GM12878 (cell line): ENCODE measurements around the gene PRH1. TPM values are rescaled to one million over a fixed set of nuclear protein-coding genes. Genes with fewer than 3 reads are reported as not detected.

Experiments
- ATAC-seq: fragments of 200-7000 bp; cut with Tn5 transposase; 3 replicates; pipeline ENCODE4 v1.9.1; 2020; ENCODE audit warnings: mild to moderate bottlenecking, moderate library complexity
- BruUV-seq: library from RNA; stranded (reverse); fragments of 400-500 nt; replicated peaks from 2 replicates; lab custom pipeline; 2021; lab: Mats Ljungman, UMichigan
- CTCF ChIA-PET: fragments of 300-600 bp; sonication (Branson Sonifier 250); formaldehyde crosslinking; extraction: SDS; loops from one replicate; lab custom pipeline; 2021; ENCODE audit warnings: inconsistent platforms; lab: Yijun Ruan, JAX
- POLR2A ChIA-PET: fragments of 350-600 bp; formaldehyde crosslinking; extraction: SDS; loops from one replicate; lab custom pipeline; 2021; ENCODE audit warnings: inconsistent platforms; lab: Charles Lee
- RAD21 ChIA-PET: fragments of 300-600 bp; sonication (Branson Sonifier 250); formaldehyde crosslinking; loops from one replicate; lab custom pipeline; 2023; ENCODE audit warnings: antibody characterized with exemption; ENCODE audit not compliant: unreplicated experiment; lab: Charles Lee
- SMC1A ChIA-PET: fragments of 300-600 bp; sonication (Branson Sonifier 250); formaldehyde crosslinking; loops from one replicate; lab custom pipeline; 2023; ENCODE audit not compliant: unreplicated experiment, uncharacterized antibody; lab: Charles Lee
- DNase-seq: peaks from one replicate; pipeline ENCODE4 v3.0.0-alpha.2; 2011; ENCODE audit warnings: low read depth, low spot score
- FAIRE-seq: peaks from 3 replicates; lab custom pipeline; 2011; peaks lifted over from hg19 to GRCh38; lab: Jason Lieb, UNC
- H2AFZ ChIP-seq: 2 replicates; pipeline ENCODE4 v1.6.0; 2011; ENCODE audit warnings: low read depth, low read length, control low read depth; ENCODE audit not compliant: control insufficient read depth
- H3K27ac ChIP-seq: 2 replicates; pipeline ENCODE4 v1.5.1; 2011; ENCODE audit warnings: control low read depth; ENCODE audit not compliant: control insufficient read depth, insufficient read depth
- H3K27me3 ChIP-seq, 2 experiments: replicated peaks in 1 of 2; 2 replicates each; pipeline versions ENCODE4 v1.6.0 to v1.6.1; 2011; ENCODE audit warnings: low read length in 1 of 2; ENCODE audit not compliant: control insufficient read depth in 2 of 2, insufficient read depth in 2 of 2
- H3K36me3 ChIP-seq, 2 experiments: 2 replicates each; pipeline ENCODE4 v1.5.1; 2011; ENCODE audit warnings: low read length in 1 of 2; ENCODE audit not compliant: control insufficient read depth in 2 of 2, insufficient read depth in 2 of 2
- H3K4me1 ChIP-seq: 2 replicates; pipeline ENCODE4 v1.6.1; 2011; ENCODE audit warnings: mild to moderate bottlenecking, low read length, moderate library complexity, mixed read lengths; ENCODE audit not compliant: control insufficient read depth, insufficient read depth
- H3K4me2 ChIP-seq: 2 replicates; pipeline ENCODE4 v1.6.0; 2011; ENCODE audit warnings: control low read depth; ENCODE audit not compliant: control insufficient read depth, insufficient read depth
- H3K4me3 ChIP-seq: fragments of 200-600 bp; sonication (generic); 2 replicates; pipeline ENCODE4 v1.5.1; 2016
- H3K79me2 ChIP-seq: 2 replicates; pipeline ENCODE4 v1.6.0; 2011; ENCODE audit warnings: low read length; ENCODE audit not compliant: control insufficient read depth, insufficient read depth
- H3K9ac ChIP-seq: 2 replicates; pipeline ENCODE4 v1.8.0; 2011; ENCODE audit warnings: low read length, control low read depth, mixed read lengths; ENCODE audit not compliant: control insufficient read depth, insufficient read depth
- H3K9me3 ChIP-seq: replicated peaks from 3 replicates; pipeline ENCODE4 v1.5.1; 2011; ENCODE audit warnings: mild to moderate bottlenecking, low read length; ENCODE audit not compliant: control insufficient read depth, insufficient read depth
- H4K20me1 ChIP-seq: 2 replicates; pipeline ENCODE4 v1.6.0; 2011; ENCODE audit not compliant: control insufficient read depth, insufficient read depth
- ETV6 ChIP-seq, 2 experiments: fragments of 450-650 bp in 1 of 2; IDR thresholded peaks in 1 of 2; conservative IDR thresholded peaks in 1 of 2; 2 replicates each; pipeline ENCODE4 v1.6.1; 2014; ENCODE audit warnings: antibody characterized with exemption in 1 of 2, borderline replicate concordance in 1 of 2, low read depth in 1 of 2, mild to moderate bottlenecking in 1 of 2, moderate library complexity in 1 of 2
- NR2C2 ChIP-seq: IDR thresholded peaks from 2 replicates; pipeline ENCODE4 v1.6.1; 2011; ENCODE audit warnings: borderline replicate concordance, low read depth; ENCODE audit not compliant: control insufficient read depth, insufficient read length
- NR2F1 ChIP-seq: fragments of 450-650 bp; conservative IDR thresholded peaks from 2 replicates; pipeline ENCODE4 v1.6.1; 2017; ENCODE audit warnings: mild to moderate bottlenecking
- PAX5 ChIP-seq: IDR thresholded peaks from 2 replicates; pipeline ENCODE4 v1.6.1; 2011; ENCODE audit warnings: low read depth, low read length, borderline replicate concordance
- PBX3 ChIP-seq: IDR thresholded peaks from 2 replicates; pipeline ENCODE4 v1.6.1; 2011; ENCODE audit warnings: mild to moderate bottlenecking, low read depth, low read length, moderate library complexity; ENCODE audit not compliant: insufficient replicate concordance
- WRNIP1 ChIP-seq: IDR thresholded peaks from 2 replicates; pipeline ENCODE4 v1.6.1; 2011; ENCODE audit warnings: low read depth, low read length, improper control_type of control experiment, borderline replicate concordance
- YY1 ChIP-seq: IDR thresholded peaks from 2 replicates; pipeline ENCODE4 v1.6.1; 2011; ENCODE audit warnings: low read depth, mild to moderate bottlenecking, low read length
- ZBTB40 ChIP-seq: fragments of 450-650 bp; IDR thresholded peaks from 2 replicates; pipeline ENCODE4 v1.6.1; 2016; ENCODE audit warnings: mild to moderate bottlenecking, moderate library complexity, borderline replicate concordance
- ZNF384 ChIP-seq: IDR thresholded peaks from 2 replicates; pipeline ENCODE4 v1.6.1; 2012; ENCODE audit warnings: low read depth, mild to moderate bottlenecking, low read length, improper control_type of control experiment, borderline replicate concordance
- ZNF622 ChIP-seq: fragments of 450-650 bp; IDR thresholded peaks from 2 replicates; pipeline ENCODE4 v1.6.1; 2017; ENCODE audit warnings: mild to moderate bottlenecking, inconsistent platforms
- WGBS: methylation state at CpG from one replicate; pipeline ENCODE4 v1.1.6; 2016; ENCODE audit warnings: low lambda C conversion rate; ENCODE audit not compliant: insufficient replicate concordance, insufficient coverage; ENCODE audit errors: missing lambda C conversion rate; 5-methylcytosine and 5-hydroxymethylcytosine counted together
- in situ Hi-C: fragments of 300-500 bp; cut with MboI; formaldehyde crosslinking; loops from 9 replicates; pipeline ENCODE4 v1.14.3; 2018; ENCODE audit warnings: mixed read lengths
- intact Hi-C: fragments of 100-400 bp; cut with micrococcal nuclease; formaldehyde crosslinking; loops from one replicate; pipeline ENCODE4 v1.14.2; 2022; ENCODE audit not compliant: unreplicated experiment
- polyA plus RNA-seq, 11 experiments: library from polyadenylated mRNA; depleted of rRNA in 4 of 11; unstranded in 6 of 11; stranded (reverse) in 5 of 11; fragments of >200 nt; fragmentation: Nextera tagmentation in 4 of 11; fragmentation: Illumina TruSeq in 1 of 11; extraction: Ambion mirVana in 4 of 11; extraction: Trizol in 1 of 11; gene quantifications; 1 replicate in 1 of 11; 2 replicates in 10 of 11; pipeline versions ENCODE4 v1.2.1 to v1.2.3, GENCODE V29; 2011 to 2016; ENCODE audit warnings: inconsistent platforms in 2 of 11, missing spikeins in 2 of 11, low read depth in 1 of 11
- total RNA-seq, 4 experiments: library from RNA; depleted of rRNA in 3 of 4; stranded (reverse); fragments of >200 nt in 3 of 4; fragmentation: Illumina TruSeq in 1 of 4; extraction: Trizol in 1 of 4; gene quantifications; 2 replicates each; pipeline versions ENCODE4 v1.2.1 to v1.2.3, GENCODE V29; 2013 to 2021
- TF ChIP-seq, protein P1 (sequence below): fragments of 450-650 bp; IDR thresholded peaks from 2 replicates; pipeline ENCODE4 v1.6.1; 2017; ENCODE audit warnings: mild to moderate bottlenecking, moderate library complexity

Gene PRH1
- total and polyA plus RNA-seq, 10 of the 15 experiments (the other 5 are each of a cell fraction or from before 2014, with no cell fraction given), result 2.5 to 26.3 (median 11.8) TPM

DNA sequence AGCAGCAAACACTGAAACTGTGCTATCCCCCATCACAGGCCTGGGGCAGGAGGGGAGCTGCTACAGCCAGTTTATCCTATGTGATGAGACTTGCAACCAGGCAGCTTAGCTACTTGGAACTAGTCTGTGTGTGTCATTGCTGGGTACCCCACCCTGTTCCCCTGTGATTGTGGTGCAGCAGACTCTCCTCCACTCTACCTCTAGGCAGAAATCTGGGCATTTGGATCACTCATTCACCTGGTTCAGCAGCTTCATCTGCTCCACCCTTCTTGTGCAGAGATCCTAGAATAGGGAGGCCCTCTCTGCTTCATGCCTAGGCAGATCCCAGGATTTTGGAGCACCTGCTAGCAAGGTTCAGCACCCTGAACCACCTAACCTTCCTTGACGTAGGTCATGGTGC, 16.5 kb upstream of the PRH1 start (continued):
- no peak for TF ChIP-seq ZBTB40

DNA sequence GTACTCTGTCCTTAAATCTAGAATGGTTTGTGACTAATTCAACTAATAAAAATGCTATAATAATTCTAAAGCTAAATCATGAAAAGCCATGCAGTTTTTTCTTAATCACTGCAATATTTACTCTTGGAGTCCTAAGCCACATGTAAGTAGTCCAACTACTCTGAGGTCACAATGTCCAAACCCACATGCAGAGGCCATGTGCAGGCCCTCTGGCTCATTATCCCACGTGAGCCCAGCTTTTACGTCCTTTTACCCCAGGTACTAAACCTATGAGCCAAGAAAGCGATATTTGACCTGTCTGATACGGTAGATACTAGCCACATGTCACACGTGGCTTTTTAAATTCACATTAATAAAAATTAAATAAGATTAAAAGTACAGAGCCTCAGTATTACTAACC, 12.8 kb upstream of the PRH1 start:
- CTCF ChIA-PET, result no interaction called here
- no peak for FAIRE-seq
- WGBS, result 97% methylated on average over 5 of the region's 5 CpGs

More for the DNA sequence above, 12.8 kb upstream of the PRH1 start:
- H3K4me2 ChIP-seq, result no peak overlapping the region
- H3K79me2 ChIP-seq, result no peaks in the 10 kb centered on the region
- no peak overlapping the region for H3K4me3 ChIP-seq
- no peak overlapping the region for H3K27ac ChIP-seq
- TF ChIP-seq WRNIP1 (no peak), ZNF622 (no peak), YY1 (no peak), PBX3 (no peak), ETV6 (conservative IDR thresholded peaks at IDR 0.05 in 1 of 2, IDR thresholded peaks at IDR 0.05 in 1 of 2; ENCODE audit: borderline replicate concordance in 1 of 2, low read depth in 1 of 2) (no peak), NR2C2 (no peak), NR2F1 (no peak), ZNF384 (no peak), PAX5 (no peak)
- TF ChIP-seq, protein P1, sequence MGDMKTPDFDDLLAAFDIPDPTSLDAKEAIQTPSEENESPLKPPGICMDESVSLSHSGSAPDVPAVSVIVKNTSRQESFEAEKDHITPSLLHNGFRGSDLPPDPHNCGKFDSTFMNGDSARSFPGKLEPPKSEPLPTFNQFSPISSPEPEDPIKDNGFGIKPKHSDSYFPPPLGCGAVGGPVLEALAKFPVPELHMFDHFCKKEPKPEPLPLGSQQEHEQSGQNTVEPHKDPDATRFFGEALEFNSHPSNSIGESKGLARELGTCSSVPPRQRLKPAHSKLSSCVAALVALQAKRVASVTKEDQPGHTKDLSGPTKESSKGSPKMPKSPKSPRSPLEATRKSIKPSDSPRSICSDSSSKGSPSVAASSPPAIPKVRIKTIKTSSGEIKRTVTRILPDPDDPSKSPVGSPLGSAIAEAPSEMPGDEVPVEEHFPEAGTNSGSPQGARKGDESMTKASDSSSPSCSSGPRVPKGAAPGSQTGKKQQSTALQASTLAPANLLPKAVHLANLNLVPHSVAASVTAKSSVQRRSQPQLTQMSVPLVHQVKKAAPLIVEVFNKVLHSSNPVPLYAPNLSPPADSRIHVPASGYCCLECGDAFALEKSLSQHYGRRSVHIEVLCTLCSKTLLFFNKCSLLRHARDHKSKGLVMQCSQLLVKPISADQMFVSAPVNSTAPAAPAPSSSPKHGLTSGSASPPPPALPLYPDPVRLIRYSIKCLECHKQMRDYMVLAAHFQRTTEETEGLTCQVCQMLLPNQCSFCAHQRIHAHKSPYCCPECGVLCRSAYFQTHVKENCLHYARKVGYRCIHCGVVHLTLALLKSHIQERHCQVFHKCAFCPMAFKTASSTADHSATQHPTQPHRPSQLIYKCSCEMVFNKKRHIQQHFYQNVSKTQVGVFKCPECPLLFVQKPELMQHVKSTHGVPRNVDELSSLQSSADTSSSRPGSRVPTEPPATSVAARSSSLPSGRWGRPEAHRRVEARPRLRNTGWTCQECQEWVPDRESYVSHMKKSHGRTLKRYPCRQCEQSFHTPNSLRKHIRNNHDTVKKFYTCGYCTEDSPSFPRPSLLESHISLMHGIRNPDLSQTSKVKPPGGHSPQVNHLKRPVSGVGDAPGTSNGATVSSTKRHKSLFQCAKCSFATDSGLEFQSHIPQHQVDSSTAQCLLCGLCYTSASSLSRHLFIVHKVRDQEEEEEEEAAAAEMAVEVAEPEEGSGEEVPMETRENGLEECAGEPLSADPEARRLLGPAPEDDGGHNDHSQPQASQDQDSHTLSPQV, result no peak
- intact Hi-C loops (no loop called here), in situ Hi-C loops (no loop called here)
- DNase-seq, result no peak
- H3K27me3 ChIP-seq, result no peaks in the 10 kb centered on the region
- no peaks in the 10 kb centered on the region for H3K36me3 ChIP-seq
- no peak overlapping the region for H3K9ac ChIP-seq
- H3K9me3 ChIP-seq, result no peaks in the 10 kb centered on the region
- SMC1A ChIA-PET, result no interaction called here
- BruUV-seq, result no TSS peak
- POLR2A ChIA-PET, result no interaction called here
- H3K4me1 ChIP-seq, result no peaks in the 10 kb centered on the region
- RAD21 ChIA-PET, result no interaction called here
- H4K20me1 ChIP-seq, result no peaks in the 10 kb centered on the region
- H2AFZ ChIP-seq, result no peak overlapping the region
- ATAC-seq, result no peak
